ENCODE measurements around the gene MYOZ2.
A peak's percentile ranks its signal among the peaks of the same experiment; 100 is the strongest.

MYOZ2 gene

DNA sequence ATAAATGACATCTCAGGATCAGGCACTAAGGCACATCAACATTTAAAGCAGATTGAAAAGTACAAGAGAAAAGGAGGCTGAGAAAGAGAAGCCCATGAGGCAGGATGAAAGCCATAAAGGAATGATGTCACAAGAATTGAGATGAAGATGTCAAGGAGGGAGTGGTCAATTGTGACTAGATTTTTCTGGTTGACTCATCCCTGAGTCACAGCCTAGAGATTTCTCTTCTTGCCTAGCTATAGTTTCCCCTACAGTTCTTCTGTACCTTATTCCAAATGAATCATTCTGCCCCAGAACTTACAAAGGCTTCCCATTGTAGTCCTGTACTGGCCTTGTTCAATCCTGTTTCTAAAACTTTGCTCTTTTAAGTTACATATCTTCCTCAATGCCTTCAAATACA, 73.4 kb downstream of the MYOZ2 start (continued):
- TF ChIP-seq ZNF248 (tag by site-specific recombination; IDR thresholded peaks at IDR 0.05) (no peak), ZNF114 (tag by site-specific recombination; IDR thresholded peaks at IDR 0.05) (no peak), ZNF157 (tag by site-specific recombination; IDR thresholded peaks at IDR 0.05) (no peak), ZNF791 (tag by site-specific recombination; IDR thresholded peaks at IDR 0.05) (no peak), OSR2 (tag by site-specific recombination; IDR thresholded peaks at IDR 0.05) (no peak), ZNF37A (tag by site-specific recombination; IDR thresholded peaks at IDR 0.05) (no peak), ZNF211 (tag by site-specific recombination; IDR thresholded peaks at IDR 0.05; ENCODE audit: low read depth) (no peak), ZNF335 (tag by site-specific recombination; conservative IDR thresholded peaks at IDR 0.05) (peak; percentile 66; the same call in 1 of the 2 replicates), SP7 (tag by site-specific recombination; IDR thresholded peaks at IDR 0.05) (peak; percentile 14; the same call in 1 of the 2 replicates), OVOL3 (tag by site-specific recombination; IDR thresholded peaks at IDR 0.05) (no peak), ZNF350 (tag by site-specific recombination; IDR thresholded peaks at IDR 0.05) (no peak)
- TF ChIP-seq, protein P1, sequence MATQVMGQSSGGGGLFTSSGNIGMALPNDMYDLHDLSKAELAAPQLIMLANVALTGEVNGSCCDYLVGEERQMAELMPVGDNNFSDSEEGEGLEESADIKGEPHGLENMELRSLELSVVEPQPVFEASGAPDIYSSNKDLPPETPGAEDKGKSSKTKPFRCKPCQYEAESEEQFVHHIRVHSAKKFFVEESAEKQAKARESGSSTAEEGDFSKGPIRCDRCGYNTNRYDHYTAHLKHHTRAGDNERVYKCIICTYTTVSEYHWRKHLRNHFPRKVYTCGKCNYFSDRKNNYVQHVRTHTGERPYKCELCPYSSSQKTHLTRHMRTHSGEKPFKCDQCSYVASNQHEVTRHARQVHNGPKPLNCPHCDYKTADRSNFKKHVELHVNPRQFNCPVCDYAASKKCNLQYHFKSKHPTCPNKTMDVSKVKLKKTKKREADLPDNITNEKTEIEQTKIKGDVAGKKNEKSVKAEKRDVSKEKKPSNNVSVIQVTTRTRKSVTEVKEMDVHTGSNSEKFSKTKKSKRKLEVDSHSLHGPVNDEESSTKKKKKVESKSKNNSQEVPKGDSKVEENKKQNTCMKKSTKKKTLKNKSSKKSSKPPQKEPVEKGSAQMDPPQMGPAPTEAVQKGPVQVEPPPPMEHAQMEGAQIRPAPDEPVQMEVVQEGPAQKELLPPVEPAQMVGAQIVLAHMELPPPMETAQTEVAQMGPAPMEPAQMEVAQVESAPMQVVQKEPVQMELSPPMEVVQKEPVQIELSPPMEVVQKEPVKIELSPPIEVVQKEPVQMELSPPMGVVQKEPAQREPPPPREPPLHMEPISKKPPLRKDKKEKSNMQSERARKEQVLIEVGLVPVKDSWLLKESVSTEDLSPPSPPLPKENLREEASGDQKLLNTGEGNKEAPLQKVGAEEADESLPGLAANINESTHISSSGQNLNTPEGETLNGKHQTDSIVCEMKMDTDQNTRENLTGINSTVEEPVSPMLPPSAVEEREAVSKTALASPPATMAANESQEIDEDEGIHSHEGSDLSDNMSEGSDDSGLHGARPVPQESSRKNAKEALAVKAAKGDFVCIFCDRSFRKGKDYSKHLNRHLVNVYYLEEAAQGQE (tag by site-specific recombination; IDR thresholded peaks at IDR 0.05), result no peak
- TF ChIP-seq, protein P2, sequence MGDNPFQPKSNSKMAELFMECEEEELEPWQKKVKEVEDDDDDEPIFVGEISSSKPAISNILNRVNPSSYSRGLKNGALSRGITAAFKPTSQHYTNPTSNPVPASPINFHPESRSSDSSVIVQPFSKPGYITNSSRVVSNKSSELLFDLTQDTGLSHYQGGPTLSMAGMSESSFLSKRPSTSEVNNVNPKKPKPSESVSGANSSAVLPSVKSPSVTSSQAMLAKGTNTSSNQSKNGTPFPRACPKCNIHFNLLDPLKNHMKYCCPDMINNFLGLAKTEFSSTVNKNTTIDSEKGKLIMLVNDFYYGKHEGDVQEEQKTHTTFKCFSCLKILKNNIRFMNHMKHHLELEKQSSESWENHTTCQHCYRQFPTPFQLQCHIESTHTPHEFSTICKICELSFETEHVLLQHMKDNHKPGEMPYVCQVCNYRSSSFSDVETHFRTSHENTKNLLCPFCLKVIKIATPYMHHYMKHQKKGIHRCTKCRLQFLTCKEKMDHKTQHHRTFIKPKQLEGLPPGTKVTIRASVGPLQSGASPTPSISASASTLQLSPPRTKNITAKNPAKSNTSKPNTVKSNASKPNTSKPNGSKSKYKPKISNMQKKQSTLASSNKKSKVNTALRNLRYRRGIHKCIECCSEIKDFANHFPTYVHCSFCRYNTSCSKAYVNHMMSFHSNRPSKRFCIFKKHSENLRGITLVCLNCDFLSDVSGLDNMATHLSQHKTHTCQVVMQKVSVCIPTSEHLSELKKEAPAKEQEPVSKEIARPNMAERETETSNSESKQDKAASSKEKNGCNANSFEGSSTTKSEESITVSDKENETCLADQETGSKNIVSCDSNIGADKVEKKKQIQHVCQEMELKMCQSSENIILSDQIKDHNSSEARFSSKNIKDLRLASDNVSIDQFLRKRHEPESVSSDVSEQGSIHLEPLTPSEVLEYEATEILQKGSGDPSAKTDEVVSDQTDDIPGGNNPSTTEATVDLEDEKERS (tag by site-specific recombination; IDR thresholded peaks at IDR 0.05), result no peak
- TF ChIP-seq, protein P3, sequence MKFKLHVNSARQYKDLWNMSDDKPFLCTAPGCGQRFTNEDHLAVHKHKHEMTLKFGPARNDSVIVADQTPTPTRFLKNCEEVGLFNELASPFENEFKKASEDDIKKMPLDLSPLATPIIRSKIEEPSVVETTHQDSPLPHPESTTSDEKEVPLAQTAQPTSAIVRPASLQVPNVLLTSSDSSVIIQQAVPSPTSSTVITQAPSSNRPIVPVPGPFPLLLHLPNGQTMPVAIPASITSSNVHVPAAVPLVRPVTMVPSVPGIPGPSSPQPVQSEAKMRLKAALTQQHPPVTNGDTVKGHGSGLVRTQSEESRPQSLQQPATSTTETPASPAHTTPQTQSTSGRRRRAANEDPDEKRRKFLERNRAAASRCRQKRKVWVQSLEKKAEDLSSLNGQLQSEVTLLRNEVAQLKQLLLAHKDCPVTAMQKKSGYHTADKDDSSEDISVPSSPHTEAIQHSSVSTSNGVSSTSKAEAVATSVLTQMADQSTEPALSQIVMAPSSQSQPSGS (tag by site-specific recombination; IDR thresholded peaks at IDR 0.05; ENCODE audit: low read depth), result peak; percentile 67
- TF ChIP-seq, protein P4, sequence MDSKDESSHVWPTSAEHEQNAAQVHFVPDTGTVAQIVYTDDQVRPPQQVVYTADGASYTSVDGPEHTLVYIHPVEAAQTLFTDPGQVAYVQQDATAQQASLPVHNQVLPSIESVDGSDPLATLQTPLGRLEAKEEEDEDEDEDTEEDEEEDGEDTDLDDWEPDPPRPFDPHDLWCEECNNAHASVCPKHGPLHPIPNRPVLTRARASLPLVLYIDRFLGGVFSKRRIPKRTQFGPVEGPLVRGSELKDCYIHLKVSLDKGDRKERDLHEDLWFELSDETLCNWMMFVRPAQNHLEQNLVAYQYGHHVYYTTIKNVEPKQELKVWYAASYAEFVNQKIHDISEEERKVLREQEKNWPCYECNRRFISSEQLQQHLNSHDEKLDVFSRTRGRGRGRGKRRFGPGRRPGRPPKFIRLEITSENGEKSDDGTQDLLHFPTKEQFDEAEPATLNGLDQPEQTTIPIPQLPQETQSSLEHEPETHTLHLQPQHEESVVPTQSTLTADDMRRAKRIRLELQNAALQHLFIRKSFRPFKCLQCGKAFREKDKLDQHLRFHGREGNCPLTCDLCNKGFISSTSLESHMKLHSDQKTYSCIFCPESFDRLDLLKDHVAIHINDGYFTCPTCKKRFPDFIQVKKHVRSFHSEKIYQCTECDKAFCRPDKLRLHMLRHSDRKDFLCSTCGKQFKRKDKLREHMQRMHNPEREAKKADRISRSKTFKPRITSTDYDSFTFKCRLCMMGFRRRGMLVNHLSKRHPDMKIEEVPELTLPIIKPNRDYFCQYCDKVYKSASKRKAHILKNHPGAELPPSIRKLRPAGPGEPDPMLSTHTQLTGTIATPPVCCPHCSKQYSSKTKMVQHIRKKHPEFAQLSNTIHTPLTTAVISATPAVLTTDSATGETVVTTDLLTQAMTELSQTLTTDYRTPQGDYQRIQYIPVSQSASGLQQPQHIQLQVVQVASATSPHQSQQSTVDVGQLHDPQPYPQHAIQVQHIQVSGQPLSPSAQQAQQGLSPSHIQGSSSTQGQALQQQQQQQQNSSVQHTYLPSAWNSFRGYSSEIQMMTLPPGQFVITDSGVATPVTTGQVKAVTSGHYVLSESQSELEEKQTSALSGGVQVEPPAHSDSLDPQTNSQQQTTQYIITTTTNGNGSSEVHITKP (tag by site-specific recombination; IDR thresholded peaks at IDR 0.05), result peak; percentile 16; the same call in 1 of the 2 replicates
- TF ChIP-seq, protein P5, sequence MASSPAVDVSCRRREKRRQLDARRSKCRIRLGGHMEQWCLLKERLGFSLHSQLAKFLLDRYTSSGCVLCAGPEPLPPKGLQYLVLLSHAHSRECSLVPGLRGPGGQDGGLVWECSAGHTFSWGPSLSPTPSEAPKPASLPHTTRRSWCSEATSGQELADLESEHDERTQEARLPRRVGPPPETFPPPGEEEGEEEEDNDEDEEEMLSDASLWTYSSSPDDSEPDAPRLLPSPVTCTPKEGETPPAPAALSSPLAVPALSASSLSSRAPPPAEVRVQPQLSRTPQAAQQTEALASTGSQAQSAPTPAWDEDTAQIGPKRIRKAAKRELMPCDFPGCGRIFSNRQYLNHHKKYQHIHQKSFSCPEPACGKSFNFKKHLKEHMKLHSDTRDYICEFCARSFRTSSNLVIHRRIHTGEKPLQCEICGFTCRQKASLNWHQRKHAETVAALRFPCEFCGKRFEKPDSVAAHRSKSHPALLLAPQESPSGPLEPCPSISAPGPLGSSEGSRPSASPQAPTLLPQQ (tag by site-specific recombination; IDR thresholded peaks at IDR 0.05), result 0 out of 2 replicates have a peak, but pooled peaks have one; percentile 38
- TF ChIP-seq, protein P6, sequence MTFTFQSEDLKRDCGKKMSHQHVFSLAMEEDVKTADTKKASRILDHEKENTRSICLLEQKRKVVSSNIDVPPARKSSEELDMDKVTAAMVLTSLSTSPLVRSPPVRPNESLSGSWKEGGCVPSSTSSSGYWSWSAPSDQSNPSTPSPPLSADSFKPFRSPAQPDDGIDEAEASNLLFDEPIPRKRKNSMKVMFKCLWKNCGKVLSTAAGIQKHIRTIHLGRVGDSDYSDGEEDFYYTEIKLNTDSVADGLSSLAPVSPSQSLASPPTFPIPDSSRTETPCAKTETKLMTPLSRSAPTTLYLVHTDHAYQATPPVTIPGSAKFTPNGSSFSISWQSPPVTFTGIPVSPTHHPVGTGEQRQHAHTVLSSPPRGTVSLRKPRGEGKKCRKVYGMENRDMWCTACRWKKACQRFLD (tag by site-specific recombination; IDR thresholded peaks at IDR 0.05), result no peak
- TF ChIP-seq, protein P7, sequence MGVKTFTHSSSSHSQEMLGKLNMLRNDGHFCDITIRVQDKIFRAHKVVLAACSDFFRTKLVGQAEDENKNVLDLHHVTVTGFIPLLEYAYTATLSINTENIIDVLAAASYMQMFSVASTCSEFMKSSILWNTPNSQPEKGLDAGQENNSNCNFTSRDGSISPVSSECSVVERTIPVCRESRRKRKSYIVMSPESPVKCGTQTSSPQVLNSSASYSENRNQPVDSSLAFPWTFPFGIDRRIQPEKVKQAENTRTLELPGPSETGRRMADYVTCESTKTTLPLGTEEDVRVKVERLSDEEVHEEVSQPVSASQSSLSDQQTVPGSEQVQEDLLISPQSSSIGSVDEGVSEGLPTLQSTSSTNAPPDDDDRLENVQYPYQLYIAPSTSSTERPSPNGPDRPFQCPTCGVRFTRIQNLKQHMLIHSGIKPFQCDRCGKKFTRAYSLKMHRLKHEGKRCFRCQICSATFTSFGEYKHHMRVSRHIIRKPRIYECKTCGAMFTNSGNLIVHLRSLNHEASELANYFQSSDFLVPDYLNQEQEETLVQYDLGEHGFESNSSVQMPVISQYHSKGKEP (tag by site-specific recombination; IDR thresholded peaks at IDR 0.05), result no peak
- TF ChIP-seq, protein P8, sequence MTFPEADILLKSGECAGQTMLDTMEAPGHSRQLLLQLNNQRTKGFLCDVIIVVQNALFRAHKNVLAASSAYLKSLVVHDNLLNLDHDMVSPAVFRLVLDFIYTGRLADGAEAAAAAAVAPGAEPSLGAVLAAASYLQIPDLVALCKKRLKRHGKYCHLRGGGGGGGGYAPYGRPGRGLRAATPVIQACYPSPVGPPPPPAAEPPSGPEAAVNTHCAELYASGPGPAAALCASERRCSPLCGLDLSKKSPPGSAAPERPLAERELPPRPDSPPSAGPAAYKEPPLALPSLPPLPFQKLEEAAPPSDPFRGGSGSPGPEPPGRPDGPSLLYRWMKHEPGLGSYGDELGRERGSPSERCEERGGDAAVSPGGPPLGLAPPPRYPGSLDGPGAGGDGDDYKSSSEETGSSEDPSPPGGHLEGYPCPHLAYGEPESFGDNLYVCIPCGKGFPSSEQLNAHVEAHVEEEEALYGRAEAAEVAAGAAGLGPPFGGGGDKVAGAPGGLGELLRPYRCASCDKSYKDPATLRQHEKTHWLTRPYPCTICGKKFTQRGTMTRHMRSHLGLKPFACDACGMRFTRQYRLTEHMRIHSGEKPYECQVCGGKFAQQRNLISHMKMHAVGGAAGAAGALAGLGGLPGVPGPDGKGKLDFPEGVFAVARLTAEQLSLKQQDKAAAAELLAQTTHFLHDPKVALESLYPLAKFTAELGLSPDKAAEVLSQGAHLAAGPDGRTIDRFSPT (tag by site-specific recombination; IDR thresholded peaks at IDR 0.05), result no peak
